Measurements from ENCODE around the gene NDOR1.

The NDOR1 gene

DNA sequence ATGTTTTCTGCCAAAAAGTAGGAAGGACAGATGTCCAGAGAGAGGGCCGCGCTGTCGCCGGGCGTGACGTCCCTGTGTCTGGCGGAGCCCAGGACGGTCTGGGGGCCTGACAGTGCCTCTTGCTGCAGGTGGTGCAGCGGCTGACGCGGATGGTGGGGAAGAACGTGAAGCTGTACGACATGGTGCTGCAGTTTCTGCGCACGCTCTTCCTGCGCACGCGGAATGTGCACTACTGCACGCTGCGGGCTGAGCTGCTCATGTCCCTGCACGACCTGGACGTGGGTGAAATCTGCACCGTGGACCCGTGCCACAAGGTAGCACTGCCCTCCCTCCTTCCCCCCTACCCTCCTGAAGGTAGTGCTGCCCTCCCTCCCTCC is 57.4 kb downstream of the NDOR1 start:
- DNase-seq (ENCODE audit: low read depth): no peak

DNA sequence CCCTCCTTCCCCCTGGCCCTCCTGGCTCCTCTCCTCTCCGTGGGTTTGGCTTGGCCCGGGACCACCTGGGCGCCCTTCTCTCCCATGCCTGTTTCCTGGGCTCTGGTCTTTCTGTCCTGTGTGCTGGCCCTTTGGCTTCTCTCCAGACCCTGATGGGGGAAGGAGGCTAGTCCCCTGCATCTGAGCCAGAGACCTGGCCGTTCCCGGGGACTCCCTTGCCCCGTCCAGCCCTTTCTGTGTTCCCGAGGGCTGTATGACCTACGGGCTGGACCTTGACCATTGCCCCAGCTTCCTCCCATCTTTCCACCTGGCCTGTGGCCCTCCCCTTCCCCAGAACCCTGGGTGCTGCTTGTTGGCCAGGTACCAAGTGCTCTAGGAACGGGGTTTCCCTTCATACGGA is 58.0 kb downstream of the NDOR1 start:
- DNase-seq (ENCODE audit: low read depth): no peak

- no peak for DNase-seq (ENCODE audit: low read depth)
Measured at GRCh38 chr9:137264067-137264466, 58.6 kb downstream of the NDOR1 start.

- no peak for DNase-seq (ENCODE audit: low read depth)
Measured at GRCh38 chr9:137265496-137266161, 60.1 kb downstream of the NDOR1 start.

- DNase-seq (ENCODE audit: low read depth): no peak
Measured at GRCh38 chr9:137266162-137266527, 60.6 kb downstream of the NDOR1 start.

All from iris pigment epithelial cell (primary cell).